Cortex of kidney (tissue), 1 donor: ENCODE measurements around the gene GATA5.
"Not testable (repeated sequence)": the region's sequence is repeated elsewhere in the genome, so short reads cannot be mapped to it uniquely, and the experiment has no call there.

Experiments
- DNase-seq: peaks from one replicate; lab custom pipeline; 2025; lab: John Stamatoyannopoulos, UW

Gene GATA5

GRCh38 chr20:62429455-62430310 is 46.1 kb downstream of the GATA5 start:
- no peak for DNase-seq

- DNase-seq = no peak
Observed at GRCh38 chr20:62428396-62429295, 47.1 kb downstream of the GATA5 start.

- no peak for DNase-seq
Observed at GRCh38 chr20:62428002-62428372, 47.8 kb downstream of the GATA5 start.

- no peak for DNase-seq
Observed at GRCh38 chr20:62427172-62428001, 48.4 kb downstream of the GATA5 start, which contains the start of gene RBBP8NL. Gene RBBP8NL (minus strand): TSS chr20:62427539. CDS start chr20:62419647, 7,892 bp downstream.

GRCh38 chr20:62426699-62427131 is 49.1 kb downstream of the GATA5 start:
- no peak for DNase-seq

GRCh38 chr20:62426059-62426348 is 49.8 kb downstream of the GATA5 start:
- not testable (repeated sequence) for DNase-seq

- no peak for DNase-seq
Observed at GRCh38 chr20:62425281-62426058, 50.3 kb downstream of the GATA5 start.

GRCh38 chr20:62424249-62425107 is 51.3 kb downstream of the GATA5 start:
- no peak for DNase-seq

GRCh38 chr20:62423326-62423706 is 52.5 kb downstream of the GATA5 start:
- no peak for DNase-seq

- no peak for DNase-seq
Observed at GRCh38 chr20:62422636-62423325, 53.0 kb downstream of the GATA5 start.

GRCh38 chr20:62421716-62421990 is 54.1 kb downstream of the GATA5 start:
- DNase-seq = no peak

- DNase-seq = no peak
Observed at GRCh38 chr20:62420846-62421715, 54.7 kb downstream of the GATA5 start.

GRCh38 chr20:62419759-62420158 is 56.0 kb downstream of the GATA5 start:
- DNase-seq = no peak

GRCh38 chr20:62418709-62419487 is 56.9 kb downstream of the GATA5 start:
- no peak for DNase-seq

- no peak for DNase-seq
Observed at GRCh38 chr20:62417981-62418708, 57.6 kb downstream of the GATA5 start.

GRCh38 chr20:62416651-62417637 is 58.9 kb downstream of the GATA5 start:
- DNase-seq = no peak
